A673 (cell line): ENCODE results near the gene TMEM14C. TPM values are rescaled to one million over a fixed set of nuclear protein-coding genes. Genes with fewer than 3 reads are reported as not detected.

Source experiments
- Bru-seq: library from RNA; stranded (reverse); fragments of 400-500 nt; gene quantifications from one replicate; lab custom pipeline; 2021; lab: Mats Ljungman, UMichigan
- BruChase-seq, 2 experiments: library from RNA; stranded (reverse); fragments of 400-500 nt; gene quantifications; one replicate each; lab custom pipeline; 2021; lab: Mats Ljungman, UMichigan
- BruUV-seq: library from RNA; stranded (reverse); fragments of 400-500 nt; replicated peaks from 2 replicates; lab custom pipeline; 2021; lab: Mats Ljungman, UMichigan
- CTCF ChIA-PET: fragments of 300-600 bp; sonication (Branson Sonifier 250); formaldehyde crosslinking; loops from one replicate; lab custom pipeline; 2022; ENCODE audit warnings: antibody characterized with exemption; lab: Charles Lee
- POLR2A ChIA-PET: fragments of 300-600 bp; sonication (Branson Sonifier 250); formaldehyde crosslinking; loops from one replicate; lab custom pipeline; 2022; ENCODE audit warnings: antibody characterized with exemption; ENCODE audit not compliant: low non-redundant PET; lab: Charles Lee
- DNase-seq: peaks from one replicate; pipeline ENCODE4 v3.0.0-alpha.2; 2015; ENCODE audit warnings: low spot score
- H3K27ac ChIP-seq: fragments of 200-600 bp; sonication (generic); 2 replicates; pipeline ENCODE4 v1.5.1; 2016; ENCODE audit warnings: mixed run types, low read depth, mild to moderate bottlenecking, mixed read lengths, antibody characterized with exemption, low read length; ENCODE audit not compliant: poor library complexity, severe bottlenecking
- H3K27me3 ChIP-seq: fragments of 200-600 bp; sonication (generic); replicated peaks from 2 replicates; pipeline ENCODE4 v1.6.1; 2017; ENCODE audit warnings: mixed run types, low read depth, mild to moderate bottlenecking, mixed read lengths, antibody characterized with exemption, low read length; ENCODE audit not compliant: insufficient read depth, poor library complexity
- H3K36me3 ChIP-seq: fragments of 200-600 bp; sonication (generic); 2 replicates; pipeline ENCODE4 v1.6.1; 2016; ENCODE audit warnings: mixed run types, mild to moderate bottlenecking, mixed read lengths, antibody characterized with exemption, low read length; ENCODE audit not compliant: insufficient read depth, poor library complexity, severe bottlenecking
- H3K4me1 ChIP-seq: fragments of 200-600 bp; sonication (generic); 2 replicates; pipeline ENCODE4 v1.6.1; 2017; ENCODE audit warnings: mixed run types, mild to moderate bottlenecking, mixed read lengths, antibody characterized with exemption, low read length; ENCODE audit not compliant: insufficient read depth, poor library complexity, severe bottlenecking
- H3K4me3 ChIP-seq: fragments of 200-600 bp; sonication (generic); 2 replicates; pipeline ENCODE4 v1.5.1; 2016; ENCODE audit warnings: low read depth, mixed run types, mild to moderate bottlenecking, mixed read lengths, low read length; ENCODE audit not compliant: poor library complexity, severe bottlenecking
- H3K9me3 ChIP-seq: fragments of 200-600 bp; sonication (generic); 2 replicates; pipeline ENCODE4 v1.6.1; 2016; ENCODE audit warnings: mixed run types, low read depth, mild to moderate bottlenecking, mixed read lengths, antibody characterized with exemption, low read length; ENCODE audit not compliant: poor library complexity, severe bottlenecking
- CTCF ChIP-seq: fragments of 300-800, 200-600 bp; sonication (generic); conservative IDR thresholded peaks from 2 replicates; pipeline ENCODE4 v1.5.1; 2017; ENCODE audit warnings: low read depth, mild to moderate bottlenecking, antibody characterized with exemption, low read length, moderate library complexity, mixed read lengths
- EZH2 ChIP-seq: fragments of 200-600 bp; sonication (generic); IDR thresholded peaks from 2 replicates; pipeline ENCODE4 v1.6.1; 2017; ENCODE audit warnings: borderline replicate concordance, low read depth, mild to moderate bottlenecking, mixed read lengths, antibody characterized with exemption, low read length; ENCODE audit not compliant: poor library complexity, severe bottlenecking
- intact Hi-C: fragments of 100-400 bp; cut with micrococcal nuclease; formaldehyde crosslinking; loops from one replicate; pipeline ENCODE4 v1.10.0; 2022; ENCODE audit not compliant: unreplicated experiment
- long read RNA-seq: library from polyadenylated mRNA; stranded (forward); transcript quantifications from one replicate; pipeline ENCODE4 v2.0.0, GENCODE V29; 2022
- total RNA-seq: library from RNA; stranded (reverse); gene quantifications from 2 replicates; pipeline ENCODE4 v1.2.3, GENCODE V29; 2021

TMEM14C gene
- total RNA-seq (68.3 and 75.1 TPM in 2 replicates), Bru-seq, nascent RNA (percentile 79 among the genes with signal in this experiment), BruChase-seq, experiment 1, labeled RNA remaining after a 2-hour chase (percentile 68 among the genes with signal in this experiment), BruChase-seq, experiment 2, labeled RNA remaining after a 6-hour chase (percentile 78 among the genes with signal in this experiment)
- long read RNA-seq, transcript TMEM14C-205 (6 exons, 1,177 nt): minor isoform, 5 of 79 reads
- long read RNA-seq, transcript TMEM14C-201 (6 exons, 1,113 nt): major isoform, 60 of 79 reads
- long read RNA-seq, partial matches to known transcripts: 5 of 79 reads
- long read RNA-seq, other reads (novel, unspliced or antisense): 7 of 79 reads

GRCh38 chr6:10722820-10723566 is at the start of gene TMEM14C:
Gene TMEM14C (plus strand): TSS chr6:10723070. CDS start chr6:10724614, 1,544 bp downstream.
- no peaks in the 10 kb centered on the region for H3K36me3 ChIP-seq
- TF ChIP-seq CTCF (no peak), EZH2 (no peak)
- TSS peak; percentile 66 for BruUV-seq
- POLR2A ChIA-PET: interaction anchor here (0.8 kb wide), 1 partner anchor 31 kb away, joined by 4 read pairs; no protein-coding TSS in a partner anchor
- H3K9me3 ChIP-seq: peaks cover 4% of the 10 kb centered on the region
- H3K27ac ChIP-seq: peak within 1 kb of the TSS; percentile 85
- CTCF ChIA-PET: interaction anchor here (1.2 kb wide), 1 partner anchor 244 kb away, joined by 5 read pairs; no protein-coding TSS in a partner anchor
- intact Hi-C loops: loop anchor here (2.0 kb wide), 1 partner anchor 24 kb away; the partner anchor contains the start of gene TMEM14B
- H3K4me3 ChIP-seq: peak within 1 kb of the TSS; percentile 70
- DNase-seq: peak; percentile 96
- no peaks in the 10 kb centered on the region for H3K27me3 ChIP-seq
- peaks cover 15% of the 10 kb centered on the region for H3K4me1 ChIP-seq

GRCh38 chr6:10676403-10676802 is 46.5 kb upstream of the TMEM14C start:
- no peaks in the 10 kb centered on the region for H3K4me1 ChIP-seq
- no peaks in the 10 kb centered on the region for H3K36me3 ChIP-seq
- no peak for DNase-seq
- TF ChIP-seq CTCF (no peak), EZH2 (no peak)
- POLR2A ChIA-PET: no interaction called here
- H3K27ac ChIP-seq: no peak overlapping the region
- H3K4me3 ChIP-seq: no peak overlapping the region
- peaks cover 12% of the 10 kb centered on the region for H3K27me3 ChIP-seq
- H3K9me3 ChIP-seq: no peaks in the 10 kb centered on the region
- no TSS peak for BruUV-seq
- CTCF ChIA-PET: no interaction called here
- intact Hi-C loops: no loop called here

GRCh38 chr6:10678456-10678855 is 44.4 kb upstream of the TMEM14C start:
- CTCF ChIA-PET: no interaction called here
- TF ChIP-seq CTCF: no peak
- no peak for TF ChIP-seq EZH2

More at GRCh38 chr6:10678456-10678855, 44.4 kb upstream of the TMEM14C start:
- H3K27me3 ChIP-seq: peaks cover 9% of the 10 kb centered on the region
- no peaks in the 10 kb centered on the region for H3K4me1 ChIP-seq
- no peaks in the 10 kb centered on the region for H3K36me3 ChIP-seq
- no TSS peak for BruUV-seq
- no peaks in the 10 kb centered on the region for H3K9me3 ChIP-seq
- no peak overlapping the region for H3K4me3 ChIP-seq
- POLR2A ChIA-PET: no interaction called here
- intact Hi-C loops: no loop called here
- no peak overlapping the region for H3K27ac ChIP-seq
- no peak for DNase-seq
